Measurements from ENCODE around the gene PDE11A. TPM values are rescaled to one million over a fixed set of nuclear protein-coding genes. Genes with fewer than 3 reads are reported as not detected.

The PDE11A gene
- total RNA-seq, 1 experiment from 2014 or later = 0.13 TPM

GRCh38 chr2:177939211-177939610 lies 133.4 kb downstream of the PDE11A start:
- whole genome bisulfite sequencing (ENCODE audit: extremely low coverage, insufficient read length, low lambda C conversion rate) = no CpG with 5 or more reads among the region's 2 CpGs
- TF ChIP-seq CTCF (conservative IDR thresholded peaks at IDR 0.05) = no peak
- no peak overlapping the region for H3K23ac ChIP-seq (ENCODE audit: insufficient read length, low read depth, low read length)
- H2BK120ac ChIP-seq (ENCODE audit: low read depth, low read length, poor library complexity, severe bottlenecking) = no peak overlapping the region
- H3K9me3 ChIP-seq (ENCODE audit: control insufficient read depth, low read depth, low read length) = no peaks in the 10 kb centered on the region
- no peak overlapping the region for H2BK12ac ChIP-seq (ENCODE audit: insufficient read length, low read depth, low read length)
- H2BK20ac ChIP-seq (ENCODE audit: low read depth, low read length, poor library complexity, severe bottlenecking) = no peak overlapping the region
- no peak overlapping the region for H3K18ac ChIP-seq (ENCODE audit: insufficient read length, low read depth, low read length)
- no peak overlapping the region for H2AK5ac ChIP-seq (ENCODE audit: insufficient read length, low read length)
- no peak overlapping the region for H3K56ac ChIP-seq (ENCODE audit: insufficient read length, low read depth, low read length)
- H4K8ac ChIP-seq (replicated peaks; ENCODE audit: insufficient read length, low read depth, low read length) = no peak overlapping the region
- no peak overlapping the region for H2BK5ac ChIP-seq (ENCODE audit: insufficient read length, low read length)
- H2AFZ ChIP-seq (ENCODE audit: low read length) = no peak overlapping the region
- no peak overlapping the region for H3K9ac ChIP-seq (ENCODE audit: extremely low read depth, insufficient read length, low read length)
- Mint-ChIP-seq H3K4me3 (no peak overlapping the region), H3K4me1 (no peaks in the 10 kb centered on the region), H3K27ac (no peak overlapping the region), H3K9me3 (peaks cover 5 to 6% of the 10 kb centered on the region in 2 experiments; a peak in 2 of 5 replicates), H3K36me3 (ENCODE audit: insufficient read depth in 1 of 3, low read depth in 3 of 3) (no peaks in the 10 kb centered on the region), H3K27me3 (ENCODE audit: low read depth) (no peaks in the 10 kb centered on the region)
- no peaks in the 10 kb centered on the region for H3K27me3 ChIP-seq (ENCODE audit: insufficient read depth, low read length)
- no peak overlapping the region for H3K27ac ChIP-seq (ENCODE audit: insufficient read length, low read depth, low read length)
- DNase-seq = no peak
- no peaks in the 10 kb centered on the region for H4K20me1 ChIP-seq (ENCODE audit: control insufficient read depth, insufficient read depth, insufficient read length)
- H3K4me2 ChIP-seq (ENCODE audit: insufficient read depth, insufficient read length, low read length) = no peak overlapping the region
- no peak overlapping the region for H3K4ac ChIP-seq (ENCODE audit: low read depth, low read length)
- no peak overlapping the region for H2BK15ac ChIP-seq (ENCODE audit: low read depth, low read length)
- H3K4me1 ChIP-seq (ENCODE audit: insufficient read depth, low read length) = no peaks in the 10 kb centered on the region; the same call in 1 of the 2 replicates
- H3K23me2 ChIP-seq (ENCODE audit: insufficient read length, low read depth, low read length, poor library complexity, severe bottlenecking) = no peaks in the 10 kb centered on the region
- no peaks in the 10 kb centered on the region for H3K79me2 ChIP-seq (ENCODE audit: insufficient read depth, low read length)
- H3T11ph ChIP-seq (ENCODE audit: low read length) = no peak overlapping the region
- H4K5ac ChIP-seq (ENCODE audit: insufficient read length, low read depth, low read length) = no peak overlapping the region
- no peak overlapping the region for H4K91ac ChIP-seq (ENCODE audit: insufficient read length, low read depth, low read length)
- no peak overlapping the region for H3K14ac ChIP-seq (ENCODE audit: insufficient read depth, low read length)
- H3K79me1 ChIP-seq (ENCODE audit: insufficient read depth, low read depth, low read length, poor library complexity, severe bottlenecking) = no peaks in the 10 kb centered on the region
